HFFc6 (cell line): ENCODE results near the gene RAB11FIP3. TPM values are rescaled to one million over a fixed set of nuclear protein-coding genes. Genes with fewer than 3 reads are reported as not detected.

Experiments used
- DNase-seq: peaks from one replicate; pipeline ENCODE4 v3.0.0-alpha.2; 2018
- H3K27ac Mint-ChIP-seq: 2 replicates; pipeline ENCODE4 v1.8.0; 2020; ENCODE audit warnings: mild to moderate bottlenecking, mixed read lengths
- H3K27me3 Mint-ChIP-seq: 2 replicates; pipeline ENCODE4 v1.8.0; 2021; ENCODE audit warnings: mild to moderate bottlenecking, moderate library complexity, mixed read lengths; ENCODE audit not compliant: insufficient read depth
- H3K36me3 Mint-ChIP-seq: 2 replicates; pipeline ENCODE4 v1.8.0; 2021; ENCODE audit warnings: low read depth, mixed read lengths
- H3K4me1 Mint-ChIP-seq: 2 replicates; pipeline ENCODE4 v1.8.0; 2020; ENCODE audit warnings: low read depth, mixed read lengths
- H3K4me3 Mint-ChIP-seq: 2 replicates; pipeline ENCODE4 v1.8.0; 2020; ENCODE audit warnings: mild to moderate bottlenecking, moderate library complexity, mixed read lengths
- H3K9me3 Mint-ChIP-seq: 2 replicates; pipeline ENCODE4 v1.8.0; 2020; ENCODE audit warnings: mild to moderate bottlenecking, mixed read lengths
- total RNA-seq, 6 experiments: library from RNA; stranded (reverse); fragmentation: NEBNext Ultra II Directional; extraction: Animal tissue kit (Norgen Biotek cat#: 25700); gene quantifications; 2 replicates in 1 of 6; 3 replicates in 5 of 6; pipeline ENCODE4 v1.2.3, GENCODE V29; 2021
- TF ChIP-seq, protein P1 (sequence below): fragments of 200-600 bp; sonication (generic); IDR thresholded peaks from 2 replicates; pipeline ENCODE4 v1.5.0; 2021; ENCODE audit warnings: antibody characterized with exemption, mild to moderate bottlenecking

RAB11FIP3 gene
- total RNA-seq, 6 experiments from 2014 or later = 30.3 to 36.9 (median 33.9) TPM

DNA sequence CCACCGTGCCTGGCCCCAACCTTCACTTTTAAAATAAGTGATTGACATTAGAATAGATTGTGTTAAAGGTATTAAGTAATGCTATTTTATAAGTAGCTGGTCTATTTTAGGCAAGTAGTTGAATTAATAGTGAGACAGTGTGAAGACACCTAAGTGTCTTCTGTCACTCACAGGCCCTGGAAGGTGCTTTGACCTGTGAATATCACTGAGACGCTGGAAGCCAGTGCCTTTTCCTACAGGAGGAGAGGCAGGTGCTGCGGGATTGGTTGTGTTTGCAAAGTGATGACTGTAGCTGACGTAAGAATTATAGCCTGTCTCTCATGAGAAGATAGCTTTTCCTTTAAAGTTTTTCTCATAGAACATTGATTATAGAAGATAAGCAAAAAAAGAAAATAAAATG is 45.0 kb downstream of the RAB11FIP3 start:
- DNase-seq = no peak
- H3K9me3 Mint-ChIP-seq = no peaks in the 10 kb centered on the region
- H3K36me3 Mint-ChIP-seq = 0 out of 2 replicates have a peak, but pooled peaks cover 8% of the 10 kb centered on the region
- no peak overlapping the region for H3K4me3 Mint-ChIP-seq
- H3K4me1 Mint-ChIP-seq = peaks cover 10% of the 10 kb centered on the region
- peaks cover 2% of the 10 kb centered on the region for H3K27me3 Mint-ChIP-seq
- TF ChIP-seq, protein P1, sequence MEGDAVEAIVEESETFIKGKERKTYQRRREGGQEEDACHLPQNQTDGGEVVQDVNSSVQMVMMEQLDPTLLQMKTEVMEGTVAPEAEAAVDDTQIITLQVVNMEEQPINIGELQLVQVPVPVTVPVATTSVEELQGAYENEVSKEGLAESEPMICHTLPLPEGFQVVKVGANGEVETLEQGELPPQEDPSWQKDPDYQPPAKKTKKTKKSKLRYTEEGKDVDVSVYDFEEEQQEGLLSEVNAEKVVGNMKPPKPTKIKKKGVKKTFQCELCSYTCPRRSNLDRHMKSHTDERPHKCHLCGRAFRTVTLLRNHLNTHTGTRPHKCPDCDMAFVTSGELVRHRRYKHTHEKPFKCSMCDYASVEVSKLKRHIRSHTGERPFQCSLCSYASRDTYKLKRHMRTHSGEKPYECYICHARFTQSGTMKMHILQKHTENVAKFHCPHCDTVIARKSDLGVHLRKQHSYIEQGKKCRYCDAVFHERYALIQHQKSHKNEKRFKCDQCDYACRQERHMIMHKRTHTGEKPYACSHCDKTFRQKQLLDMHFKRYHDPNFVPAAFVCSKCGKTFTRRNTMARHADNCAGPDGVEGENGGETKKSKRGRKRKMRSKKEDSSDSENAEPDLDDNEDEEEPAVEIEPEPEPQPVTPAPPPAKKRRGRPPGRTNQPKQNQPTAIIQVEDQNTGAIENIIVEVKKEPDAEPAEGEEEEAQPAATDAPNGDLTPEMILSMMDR = no peak
- H3K27ac Mint-ChIP-seq = no peak overlapping the region

DNA sequence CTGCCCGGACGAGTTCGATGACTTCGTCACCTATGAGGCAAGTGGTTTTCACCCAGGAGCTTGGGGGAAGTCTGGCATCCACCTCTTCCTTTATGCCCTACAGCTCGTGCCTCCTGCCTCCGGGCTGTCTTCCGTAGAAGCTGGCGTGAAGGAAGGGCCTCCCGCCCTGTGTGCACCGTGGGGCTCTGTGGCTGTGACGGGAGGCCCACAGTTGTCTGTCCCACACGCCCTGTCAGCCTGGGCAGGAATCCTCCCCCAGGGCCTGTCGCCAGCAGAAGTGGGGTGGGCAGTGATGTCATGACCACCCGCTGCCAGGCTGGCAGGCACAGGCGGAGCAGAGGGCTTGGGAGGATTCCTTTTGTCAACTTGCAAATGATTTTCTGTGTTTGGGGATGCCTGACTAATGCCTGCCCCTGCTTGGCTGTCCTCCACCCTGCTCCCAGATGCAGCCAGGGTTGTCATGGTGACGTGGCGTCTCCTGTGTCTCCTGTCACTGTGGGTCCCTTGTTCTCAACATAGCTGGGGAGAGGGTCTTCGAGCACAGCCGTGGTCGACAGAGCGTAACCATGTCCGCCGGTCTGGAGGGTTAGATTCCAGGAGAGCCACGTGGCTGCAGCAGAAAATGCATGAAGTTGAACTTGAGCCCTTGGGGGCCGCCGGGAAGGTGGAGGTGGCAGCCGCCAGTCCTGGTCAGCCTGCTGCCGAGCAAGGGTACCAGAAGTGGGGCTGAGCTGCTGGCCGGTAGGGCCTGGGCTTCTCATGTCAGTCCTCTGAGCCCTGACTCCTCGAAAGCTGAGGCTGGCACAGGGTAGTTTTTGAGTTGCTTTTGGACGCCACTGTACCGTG is 46.1 kb downstream of the RAB11FIP3 start:
- H3K27me3 Mint-ChIP-seq = peaks cover 4% of the 10 kb centered on the region
- 0 out of 2 replicates have a peak, but pooled peaks cover 8% of the 10 kb centered on the region for H3K36me3 Mint-ChIP-seq
- TF ChIP-seq, protein P1 = no peak
- no peaks in the 10 kb centered on the region for H3K9me3 Mint-ChIP-seq
- peak; percentile 34 for DNase-seq
- peak overlapping the region; percentile 45 for H3K27ac Mint-ChIP-seq
- peaks cover 10% of the 10 kb centered on the region for H3K4me1 Mint-ChIP-seq
- no peak overlapping the region for H3K4me3 Mint-ChIP-seq

DNA sequence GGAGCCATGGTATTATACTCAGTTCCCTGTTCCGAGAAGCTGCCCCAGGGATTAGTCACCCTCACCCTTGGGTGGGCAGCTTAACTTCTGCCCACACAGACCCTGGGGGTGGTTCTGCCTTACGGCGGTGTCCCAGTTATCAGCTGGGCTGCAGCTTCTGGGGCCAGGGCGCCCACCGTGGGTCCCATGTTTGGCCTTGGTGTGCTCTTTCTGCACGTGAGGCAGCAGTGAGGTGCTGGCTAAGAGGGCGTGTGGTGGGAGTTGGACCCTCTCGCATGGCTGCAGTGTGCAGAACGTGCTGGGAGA is 46.7 kb downstream of the RAB11FIP3 start:
- TF ChIP-seq, protein P1 = no peak
- 0 out of 2 replicates have a peak, but pooled peaks cover 8% of the 10 kb centered on the region for H3K36me3 Mint-ChIP-seq
- H3K4me3 Mint-ChIP-seq = no peak overlapping the region
- no peak overlapping the region for H3K27ac Mint-ChIP-seq
- no peaks in the 10 kb centered on the region for H3K9me3 Mint-ChIP-seq
- H3K27me3 Mint-ChIP-seq = peaks cover 4% of the 10 kb centered on the region
- peaks cover 10% of the 10 kb centered on the region for H3K4me1 Mint-ChIP-seq
- DNase-seq = no peak

DNA sequence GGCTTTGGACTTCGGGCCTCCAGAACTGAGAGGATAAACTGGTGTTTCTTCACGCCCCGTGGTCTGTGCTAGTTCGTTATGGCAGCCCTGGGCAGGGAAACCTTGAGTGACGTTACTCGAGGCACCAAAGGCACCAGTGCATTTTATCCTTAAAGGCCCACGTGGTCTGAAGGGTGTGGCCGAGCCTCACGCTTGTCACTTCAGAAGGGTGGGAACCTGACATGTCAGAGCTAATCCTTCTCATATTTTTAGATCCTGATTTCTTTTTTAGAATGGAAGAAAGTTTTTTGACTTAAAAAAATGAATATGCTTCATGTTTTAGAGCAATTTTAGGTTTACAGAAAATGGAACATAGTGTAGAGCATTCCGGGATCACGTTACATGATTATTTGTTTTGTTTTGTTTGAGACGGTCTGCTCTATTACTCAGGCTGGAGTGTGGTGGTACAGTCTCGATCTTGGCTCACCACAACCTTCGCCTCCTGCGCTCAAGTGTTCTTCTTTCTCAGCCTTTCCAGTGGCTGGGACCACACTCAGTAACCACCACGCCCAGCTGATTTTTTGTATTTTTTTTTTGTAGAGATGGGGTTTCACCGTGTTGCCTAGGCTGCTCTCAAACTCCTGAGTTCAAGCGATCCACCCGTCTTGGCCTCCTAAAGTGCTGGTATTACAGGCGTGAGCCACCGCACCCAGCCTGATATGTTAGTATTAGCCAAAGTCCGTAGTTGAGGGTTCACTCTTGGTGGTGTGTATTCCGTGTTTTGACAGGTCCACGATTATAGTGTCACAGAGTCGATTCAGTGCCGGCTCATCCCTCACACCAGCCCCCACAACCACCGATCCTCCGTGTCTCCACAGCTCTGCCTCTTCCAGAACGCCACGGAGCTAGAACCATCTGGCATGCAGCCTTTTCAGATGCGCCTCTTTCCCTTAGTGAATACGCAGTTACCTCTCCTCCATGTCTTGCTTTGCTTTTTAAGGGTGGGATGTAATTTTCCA is 47.9 kb downstream of the RAB11FIP3 start:
- Mint-ChIP-seq H3K36me3 (0 out of 2 replicates have a peak, but pooled peaks cover 8% of the 10 kb centered on the region), H3K9me3 (no peaks in the 10 kb centered on the region), H3K27me3 (peaks cover 3% of the 10 kb centered on the region), H3K27ac (no peak overlapping the region), H3K4me3 (no peak overlapping the region), H3K4me1 (peaks cover 10% of the 10 kb centered on the region)
- DNase-seq = no peak
- TF ChIP-seq, protein P1 = no peak

DNA sequence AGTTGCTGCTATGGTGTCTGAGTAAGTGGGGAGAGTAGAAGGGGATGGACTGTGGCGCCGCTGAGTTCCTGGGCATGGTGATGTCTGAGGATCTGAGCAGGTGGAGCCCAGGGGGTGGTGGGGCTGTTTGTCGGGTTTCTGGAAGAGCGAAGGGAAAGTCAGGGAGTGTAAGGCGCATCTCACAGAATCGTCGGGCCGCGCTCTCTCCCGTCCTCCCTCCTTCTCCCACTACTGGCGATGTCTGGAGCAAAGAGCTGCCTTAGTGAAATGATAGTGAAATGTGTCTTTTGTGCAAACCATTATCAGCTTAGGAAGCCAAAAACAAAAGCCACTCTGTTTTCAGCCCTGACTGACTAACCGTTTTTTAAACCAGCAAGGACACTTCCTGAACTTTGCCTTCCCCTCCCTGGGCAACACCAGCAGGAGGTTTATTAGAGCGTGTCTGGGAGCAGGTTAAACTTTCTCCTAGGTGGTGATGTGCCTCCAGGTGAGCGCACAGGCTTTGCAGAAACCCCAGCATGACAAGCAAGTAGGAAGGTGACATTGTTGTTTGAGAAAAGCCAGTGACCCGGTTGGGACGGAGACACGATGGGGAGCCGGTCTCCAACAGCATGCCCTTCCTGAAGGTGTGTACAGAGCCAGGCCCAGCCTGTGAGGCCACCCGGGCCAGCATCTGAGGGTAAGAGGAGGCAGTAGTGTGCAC is 49.1 kb downstream of the RAB11FIP3 start:
- peaks cover 10% of the 10 kb centered on the region for H3K4me1 Mint-ChIP-seq
- 0 out of 2 replicates have a peak, but pooled peaks cover 8% of the 10 kb centered on the region for H3K36me3 Mint-ChIP-seq
- H3K4me3 Mint-ChIP-seq = no peak overlapping the region
- DNase-seq = no peak
- H3K27me3 Mint-ChIP-seq = peaks cover 2% of the 10 kb centered on the region; the same call in 1 of the 2 replicates
- no peak overlapping the region for H3K27ac Mint-ChIP-seq
- TF ChIP-seq, protein P1 = no peak
- no peaks in the 10 kb centered on the region for H3K9me3 Mint-ChIP-seq
